Epithelial cell of esophagus (primary cell): Measurements from ENCODE around the gene SF3B2.
A peak's percentile ranks its signal among the peaks of the same experiment; 100 is the strongest.
"Not testable (repeated sequence)": the region's sequence is repeated elsewhere in the genome, so short reads cannot be mapped to it uniquely, and the experiment has no call there.

Experiments used
- DNase-seq: peaks from one replicate; pipeline ENCODE4 v3.0.0; 2010; ENCODE audit warnings: low read depth
- H3K4me3 ChIP-seq: 2 replicates; pipeline ENCODE4 v1.5.1; 2011; ENCODE audit warnings: mild to moderate bottlenecking, low read length, control low read depth
- CTCF ChIP-seq: IDR thresholded peaks from 2 replicates; pipeline ENCODE4 v1.5.1; 2011; ENCODE audit warnings: low read depth, mild to moderate bottlenecking, low read length, control low read depth, inconsistent platforms; ENCODE audit not compliant: insufficient read depth; ENCODE audit errors: missing control alignments

The SF3B2 gene

GRCh38 chr11:66006891-66007176, 45.3 kb upstream of the SF3B2 start:
- TF ChIP-seq CTCF = no peak
- H3K4me3 ChIP-seq = no peak overlapping the region
- no peak for DNase-seq

GRCh38 chr11:66007201-66007634, 44.9 kb upstream of the SF3B2 start:
- TF ChIP-seq CTCF = no peak
- H3K4me3 ChIP-seq = no peak overlapping the region
- DNase-seq = no peak

- H3K4me3 ChIP-seq = no peak overlapping the region
- TF ChIP-seq CTCF = peak; percentile 5
- no peak for DNase-seq
Observed at GRCh38 chr11:66008095-66008467, 44.1 kb upstream of the SF3B2 start.

- peak; percentile 83 for DNase-seq
- H3K4me3 ChIP-seq = no peak overlapping the region
- no peak for TF ChIP-seq CTCF
Observed at GRCh38 chr11:66008468-66009101, 43.6 kb upstream of the SF3B2 start.

GRCh38 chr11:66010036-66010435, 42.1 kb upstream of the SF3B2 start:
- H3K4me3 ChIP-seq, DNase-seq: not testable (repeated sequence)

GRCh38 chr11:66011239-66011784, 40.9 kb upstream of the SF3B2 start:
- H3K4me3 ChIP-seq = no peak overlapping the region
- peak; percentile 99 for DNase-seq
- TF ChIP-seq CTCF = no peak

GRCh38 chr11:66011785-66012303, 40.3 kb upstream of the SF3B2 start, which contains the start of gene CST6:
Gene CST6, plus strand, starts transcription at chr11:66012008. Its CDS starts 37 bp downstream, at chr11:66012045.
- H3K4me3 ChIP-seq = no peak within 1 kb of the TSS
- no peak for DNase-seq
- no peak for TF ChIP-seq CTCF
